OCI-LY7 (cell line): ENCODE measurements around the gene BTBD9. TPM values are rescaled to one million over a fixed set of nuclear protein-coding genes. Genes with fewer than 3 reads are reported as not detected.

Experiments
- BruUV-seq: library from RNA; stranded (reverse); fragments of 400-500 nt; replicated peaks from 2 replicates; lab custom pipeline; 2021; lab: Mats Ljungman, UMichigan
- CTCF ChIA-PET: fragments of 300-600 bp; sonication (Branson Sonifier 250); formaldehyde crosslinking; loops from one replicate; lab custom pipeline; 2022; ENCODE audit warnings: antibody characterized with exemption; ENCODE audit not compliant: unreplicated experiment; lab: Charles Lee
- POLR2A ChIA-PET: fragments of 300-600 bp; sonication (Branson Sonifier 250); formaldehyde crosslinking; loops from one replicate; lab custom pipeline; 2022; ENCODE audit warnings: antibody characterized with exemption; lab: Charles Lee
- DNase-seq: peaks from one replicate; pipeline ENCODE4 v3.0.0-alpha.2; 2015; ENCODE audit warnings: low spot score
- H2AFZ ChIP-seq: fragments of 200-600 bp; sonication (generic), shearing (Covaris generic); 2 replicates; pipeline ENCODE4 v1.6.1; 2014; ENCODE audit warnings: mild to moderate bottlenecking, antibody characterized with exemption, low read length, moderate library complexity
- H3K27ac ChIP-seq: fragments of 200-600 bp; sonication (generic); 2 replicates; pipeline ENCODE4 v1.5.1; 2014; ENCODE audit warnings: mixed run types, low read depth, mild to moderate bottlenecking, moderate library complexity, low read length, inconsistent platforms; ENCODE audit not compliant: poor library complexity, severe bottlenecking
- H3K36me3 ChIP-seq: fragments of 200-600 bp; sonication (generic); 2 replicates; pipeline ENCODE4 v1.6.1; 2014; ENCODE audit warnings: mild to moderate bottlenecking, antibody characterized with exemption, low read length, moderate library complexity, mixed read lengths; ENCODE audit not compliant: insufficient read depth
- H3K4me1 ChIP-seq: fragments of 200-600 bp; sonication (generic); 2 replicates; pipeline ENCODE4 v1.5.1; 2014; ENCODE audit warnings: mild to moderate bottlenecking, low read length; ENCODE audit not compliant: insufficient read depth, poor library complexity, severe bottlenecking
- H3K4me2 ChIP-seq: fragments of 200-600 bp; sonication (generic); 2 replicates; pipeline ENCODE4 v1.6.1; 2014; ENCODE audit warnings: mild to moderate bottlenecking, low read length
- H3K4me3 ChIP-seq: fragments of 200-600 bp; sonication (generic); 2 replicates; pipeline ENCODE4 v1.5.1; 2014; ENCODE audit warnings: mild to moderate bottlenecking, low read depth, low read length; ENCODE audit not compliant: poor library complexity, severe bottlenecking
- H3K79me2 ChIP-seq: fragments of 200-600 bp; sonication (generic); 2 replicates; pipeline ENCODE4 v1.6.1; 2016; ENCODE audit warnings: low read depth, mild to moderate bottlenecking, low read length, moderate library complexity, mixed read lengths; ENCODE audit not compliant: insufficient read depth
- H3K9me2 ChIP-seq: fragments of 200-600 bp; sonication (generic); 2 replicates; pipeline ENCODE4 v1.6.1; 2016; ENCODE audit warnings: mild to moderate bottlenecking, low read length, mixed read lengths; ENCODE audit not compliant: insufficient read depth
- H3K9me3 ChIP-seq: fragments of 200-600 bp; sonication (generic); 2 replicates; pipeline ENCODE4 v1.6.1; 2014; ENCODE audit warnings: mild to moderate bottlenecking, mixed run types, low read length, mixed read lengths
- H4K20me1 ChIP-seq: fragments of 200-600 bp; sonication (generic); 2 replicates; pipeline ENCODE4 v1.6.1; 2014; ENCODE audit warnings: mild to moderate bottlenecking, antibody characterized with exemption, low read length, moderate library complexity, mixed read lengths; ENCODE audit not compliant: insufficient read depth
- EZH2phosphoT487 ChIP-seq: fragments of 200-600 bp; sonication (generic); IDR thresholded peaks from 2 replicates; pipeline ENCODE4 v1.6.1; 2018; ENCODE audit warnings: low read depth, borderline replicate concordance, mild to moderate bottlenecking, mixed run types, antibody characterized with exemption, low read length, moderate library complexity, mixed read lengths
- intact Hi-C: fragments of 100-400 bp; cut with micrococcal nuclease; formaldehyde crosslinking; loops from one replicate; pipeline ENCODE4 v1.10.0; 2022; ENCODE audit not compliant: unreplicated experiment
- total RNA-seq, 2 experiments: library from RNA; depleted of rRNA in 1 of 2; stranded (reverse); fragments of >200 nt in 1 of 2; shearing (Covaris generic) in 1 of 2; gene quantifications; 2 replicates each; pipeline ENCODE4 v1.2.3, GENCODE V29; 2014 to 2022
- TF ChIP-seq, protein P1 (sequence below): fragments of 200-600 bp; sonication (generic); conservative IDR thresholded peaks from 2 replicates; pipeline ENCODE4 v1.5.1; 2014; ENCODE audit warnings: mild to moderate bottlenecking, antibody characterized with exemption, low read length, moderate library complexity, mixed read lengths

The BTBD9 gene
- total RNA-seq, 2 experiments from 2014 or later, result 5.9 to 7.3 TPM

DNA sequence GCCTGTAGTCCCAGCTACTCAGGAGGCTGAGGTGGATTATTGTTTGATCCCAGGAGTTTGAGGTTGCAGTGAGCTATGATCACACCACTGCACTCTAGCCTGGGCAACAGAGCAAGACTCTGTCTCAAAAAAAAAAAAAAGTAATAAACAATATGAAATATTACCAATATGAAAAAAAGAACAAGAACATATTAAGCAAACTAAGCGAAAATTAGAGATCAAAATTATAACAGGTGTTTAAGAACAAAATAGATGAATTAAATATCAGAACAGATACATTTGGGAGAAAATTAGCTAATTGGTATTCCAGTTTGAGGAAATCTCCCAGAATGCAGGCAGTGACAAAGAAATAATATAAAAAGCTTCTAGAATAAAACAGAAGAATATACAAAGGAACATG lies 39.9 kb upstream of the BTBD9 start:
- Histone ChIP-seq H3K4me3 (no peak overlapping the region), H3K9me2 (no peaks in the 10 kb centered on the region), H3K4me1 (peaks cover 6% of the 10 kb centered on the region), H3K4me2 (no peak overlapping the region), H4K20me1 (no peaks in the 10 kb centered on the region), H3K9me3 (no peaks in the 10 kb centered on the region), H2AFZ (no peak overlapping the region), H3K36me3 (peaks cover 90% of the 10 kb centered on the region), H3K79me2 (no peaks in the 10 kb centered on the region), H3K27ac (no peak overlapping the region)
- no peak for TF ChIP-seq EZH2phosphoT487
- TF ChIP-seq, protein P1, sequence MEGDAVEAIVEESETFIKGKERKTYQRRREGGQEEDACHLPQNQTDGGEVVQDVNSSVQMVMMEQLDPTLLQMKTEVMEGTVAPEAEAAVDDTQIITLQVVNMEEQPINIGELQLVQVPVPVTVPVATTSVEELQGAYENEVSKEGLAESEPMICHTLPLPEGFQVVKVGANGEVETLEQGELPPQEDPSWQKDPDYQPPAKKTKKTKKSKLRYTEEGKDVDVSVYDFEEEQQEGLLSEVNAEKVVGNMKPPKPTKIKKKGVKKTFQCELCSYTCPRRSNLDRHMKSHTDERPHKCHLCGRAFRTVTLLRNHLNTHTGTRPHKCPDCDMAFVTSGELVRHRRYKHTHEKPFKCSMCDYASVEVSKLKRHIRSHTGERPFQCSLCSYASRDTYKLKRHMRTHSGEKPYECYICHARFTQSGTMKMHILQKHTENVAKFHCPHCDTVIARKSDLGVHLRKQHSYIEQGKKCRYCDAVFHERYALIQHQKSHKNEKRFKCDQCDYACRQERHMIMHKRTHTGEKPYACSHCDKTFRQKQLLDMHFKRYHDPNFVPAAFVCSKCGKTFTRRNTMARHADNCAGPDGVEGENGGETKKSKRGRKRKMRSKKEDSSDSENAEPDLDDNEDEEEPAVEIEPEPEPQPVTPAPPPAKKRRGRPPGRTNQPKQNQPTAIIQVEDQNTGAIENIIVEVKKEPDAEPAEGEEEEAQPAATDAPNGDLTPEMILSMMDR, result no peak
- no peak for DNase-seq
- intact Hi-C loops, result no loop called here
- ChIA-PET POLR2A (interaction anchor here (0.7 to 0.9 kb wide), 2 partner anchors 26 to 594 kb away, joined by 3 to 5 read pairs; no protein-coding TSS in a partner anchor), CTCF (no interaction called here)
- BruUV-seq, result no TSS peak

DNA sequence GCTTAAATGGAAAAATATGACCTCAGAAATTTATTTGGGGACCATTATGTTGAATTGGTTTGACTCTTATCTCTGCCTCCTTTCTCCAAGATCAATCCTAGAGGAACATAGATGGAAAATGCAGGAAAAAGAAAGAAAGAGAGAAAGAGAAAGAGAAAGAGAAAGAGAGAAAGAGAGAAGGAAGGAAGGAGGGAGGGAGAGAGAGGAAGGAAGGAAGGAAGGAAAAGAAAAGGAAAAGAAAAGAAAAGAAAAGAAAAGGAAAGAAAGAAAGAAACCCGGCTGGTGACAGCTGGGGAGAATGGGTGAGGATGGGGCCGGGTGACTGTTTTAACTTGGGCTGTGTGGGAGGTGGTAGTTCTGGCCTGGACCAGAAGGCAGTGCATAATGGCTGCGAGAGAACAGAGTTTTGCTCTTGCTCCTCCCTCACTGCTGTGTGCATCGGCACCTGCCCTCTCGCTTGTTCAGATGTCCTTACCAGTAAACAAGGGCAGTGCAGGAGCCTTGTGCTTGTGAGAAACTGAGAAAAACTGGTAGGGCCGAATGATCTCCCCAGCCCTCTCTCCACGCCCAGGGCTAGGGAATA lies 38.5 kb upstream of the BTBD9 start:
- H3K9me2 ChIP-seq, result no peaks in the 10 kb centered on the region
- H3K9me3 ChIP-seq, result no peaks in the 10 kb centered on the region
- TF ChIP-seq, protein P1, result no peak
- TF ChIP-seq EZH2phosphoT487, result no peak
- BruUV-seq, result no TSS peak
- ChIA-PET CTCF (no interaction called here), POLR2A (no interaction called here)
- H3K36me3 ChIP-seq, result peaks cover 85% of the 10 kb centered on the region
- DNase-seq, result no peak
- peaks cover 6% of the 10 kb centered on the region for H3K4me1 ChIP-seq
- H4K20me1 ChIP-seq, result no peaks in the 10 kb centered on the region
- intact Hi-C loops, result no loop called here
- H2AFZ ChIP-seq, result no peak overlapping the region
- H3K4me2 ChIP-seq, result no peak overlapping the region
- H3K27ac ChIP-seq, result no peak overlapping the region
- H3K79me2 ChIP-seq, result no peaks in the 10 kb centered on the region
- no peak overlapping the region for H3K4me3 ChIP-seq

GRCh38 chr6:38676974-38677544 lies 37.3 kb upstream of the BTBD9 start:
- Histone ChIP-seq H3K9me2 (no peaks in the 10 kb centered on the region), H3K4me1 (peaks cover 6% of the 10 kb centered on the region), H3K27ac (no peak overlapping the region), H3K4me2 (no peak overlapping the region), H3K4me3 (no peak overlapping the region), H3K36me3 (peaks cover 73% of the 10 kb centered on the region), H3K9me3 (no peaks in the 10 kb centered on the region), H2AFZ (no peak overlapping the region), H4K20me1 (no peaks in the 10 kb centered on the region), H3K79me2 (no peaks in the 10 kb centered on the region)
- no peak for DNase-seq
- TF ChIP-seq, protein P1, result no peak
- no peak for TF ChIP-seq EZH2phosphoT487
- no TSS peak for BruUV-seq
- POLR2A ChIA-PET, result no interaction called here
- intact Hi-C loops, result no loop called here
- CTCF ChIA-PET, result interaction anchor here (0.5 kb wide), 1 partner anchor 858 kb away, joined by 4 read pairs; no protein-coding TSS in a partner anchor
